A673 (cell line): Measurements from ENCODE around the gene PRR20B. TPM values are rescaled to one million over a fixed set of nuclear protein-coding genes. Genes with fewer than 3 reads are reported as not detected.
"Not testable (repeated sequence)": the region's sequence is repeated elsewhere in the genome, so short reads cannot be mapped to it uniquely, and the experiment has no call there.

Experiments
- Bru-seq: library from RNA; stranded (reverse); fragments of 400-500 nt; gene quantifications from one replicate; lab custom pipeline; 2021; lab: Mats Ljungman, UMichigan
- BruChase-seq, 2 experiments: library from RNA; stranded (reverse); fragments of 400-500 nt; gene quantifications; one replicate each; lab custom pipeline; 2021; lab: Mats Ljungman, UMichigan
- BruUV-seq: library from RNA; stranded (reverse); fragments of 400-500 nt; replicated peaks from 2 replicates; lab custom pipeline; 2021; lab: Mats Ljungman, UMichigan
- CTCF ChIA-PET: fragments of 300-600 bp; sonication (Branson Sonifier 250); formaldehyde crosslinking; loops from one replicate; lab custom pipeline; 2022; ENCODE audit warnings: antibody characterized with exemption; lab: Charles Lee
- POLR2A ChIA-PET: fragments of 300-600 bp; sonication (Branson Sonifier 250); formaldehyde crosslinking; loops from one replicate; lab custom pipeline; 2022; ENCODE audit warnings: antibody characterized with exemption; ENCODE audit not compliant: low non-redundant PET; lab: Charles Lee
- DNase-seq: peaks from one replicate; pipeline ENCODE4 v3.0.0-alpha.2; 2015; ENCODE audit warnings: low spot score
- H3K27ac ChIP-seq: fragments of 200-600 bp; sonication (generic); 2 replicates; pipeline ENCODE4 v1.5.1; 2016; ENCODE audit warnings: mixed run types, low read depth, mild to moderate bottlenecking, mixed read lengths, antibody characterized with exemption, low read length; ENCODE audit not compliant: poor library complexity, severe bottlenecking
- H3K27me3 ChIP-seq: fragments of 200-600 bp; sonication (generic); replicated peaks from 2 replicates; pipeline ENCODE4 v1.6.1; 2017; ENCODE audit warnings: mixed run types, low read depth, mild to moderate bottlenecking, mixed read lengths, antibody characterized with exemption, low read length; ENCODE audit not compliant: insufficient read depth, poor library complexity
- H3K36me3 ChIP-seq: fragments of 200-600 bp; sonication (generic); 2 replicates; pipeline ENCODE4 v1.6.1; 2016; ENCODE audit warnings: mixed run types, mild to moderate bottlenecking, mixed read lengths, antibody characterized with exemption, low read length; ENCODE audit not compliant: insufficient read depth, poor library complexity, severe bottlenecking
- H3K4me1 ChIP-seq: fragments of 200-600 bp; sonication (generic); 2 replicates; pipeline ENCODE4 v1.6.1; 2017; ENCODE audit warnings: mixed run types, mild to moderate bottlenecking, mixed read lengths, antibody characterized with exemption, low read length; ENCODE audit not compliant: insufficient read depth, poor library complexity, severe bottlenecking
- H3K4me3 ChIP-seq: fragments of 200-600 bp; sonication (generic); 2 replicates; pipeline ENCODE4 v1.5.1; 2016; ENCODE audit warnings: low read depth, mixed run types, mild to moderate bottlenecking, mixed read lengths, low read length; ENCODE audit not compliant: poor library complexity, severe bottlenecking
- H3K9me3 ChIP-seq: fragments of 200-600 bp; sonication (generic); 2 replicates; pipeline ENCODE4 v1.6.1; 2016; ENCODE audit warnings: mixed run types, low read depth, mild to moderate bottlenecking, mixed read lengths, antibody characterized with exemption, low read length; ENCODE audit not compliant: poor library complexity, severe bottlenecking
- EZH2 ChIP-seq: fragments of 200-600 bp; sonication (generic); IDR thresholded peaks from 2 replicates; pipeline ENCODE4 v1.6.1; 2017; ENCODE audit warnings: borderline replicate concordance, low read depth, mild to moderate bottlenecking, mixed read lengths, antibody characterized with exemption, low read length; ENCODE audit not compliant: poor library complexity, severe bottlenecking
- intact Hi-C: fragments of 100-400 bp; cut with micrococcal nuclease; formaldehyde crosslinking; loops from one replicate; pipeline ENCODE4 v1.10.0; 2022; ENCODE audit not compliant: unreplicated experiment
- long read RNA-seq: library from polyadenylated mRNA; stranded (forward); transcript quantifications from one replicate; pipeline ENCODE4 v2.0.0, GENCODE V29; 2022
- total RNA-seq: library from RNA; stranded (reverse); gene quantifications from 2 replicates; pipeline ENCODE4 v1.2.3, GENCODE V29; 2021
- TF ChIP-seq, protein P1 (sequence below): fragments of 300-800, 200-600 bp; sonication (generic); conservative IDR thresholded peaks from 2 replicates; pipeline ENCODE4 v1.5.1; 2017; ENCODE audit warnings: low read depth, mild to moderate bottlenecking, antibody characterized with exemption, low read length, moderate library complexity, mixed read lengths

Gene PRR20B
- total RNA-seq (not detected in 2 replicates), Bru-seq, nascent RNA (not detected), BruChase-seq, experiment 1, labeled RNA remaining after a 2-hour chase (not detected), BruChase-seq, experiment 2, labeled RNA remaining after a 6-hour chase (not detected)
- long read RNA-seq = 0 reads

GRCh38 chr13:57147188-57147587, at the start of gene PRR20B:
PRR20B (plus strand) TSS chr13:57147488; CDS start chr13:57147875, 387 bp downstream.
- H3K27ac ChIP-seq, H3K4me3 ChIP-seq, H3K27me3 ChIP-seq, H3K4me1 ChIP-seq, BruUV-seq, H3K36me3 ChIP-seq, DNase-seq, CTCF ChIA-PET, H3K9me3 ChIP-seq, POLR2A ChIA-PET, intact Hi-C loops: not testable (repeated sequence)

GRCh38 chr13:57114945-57115344, 32.3 kb upstream of the PRR20B start:
- TF ChIP-seq EZH2 = no peak
- TF ChIP-seq, protein P1, sequence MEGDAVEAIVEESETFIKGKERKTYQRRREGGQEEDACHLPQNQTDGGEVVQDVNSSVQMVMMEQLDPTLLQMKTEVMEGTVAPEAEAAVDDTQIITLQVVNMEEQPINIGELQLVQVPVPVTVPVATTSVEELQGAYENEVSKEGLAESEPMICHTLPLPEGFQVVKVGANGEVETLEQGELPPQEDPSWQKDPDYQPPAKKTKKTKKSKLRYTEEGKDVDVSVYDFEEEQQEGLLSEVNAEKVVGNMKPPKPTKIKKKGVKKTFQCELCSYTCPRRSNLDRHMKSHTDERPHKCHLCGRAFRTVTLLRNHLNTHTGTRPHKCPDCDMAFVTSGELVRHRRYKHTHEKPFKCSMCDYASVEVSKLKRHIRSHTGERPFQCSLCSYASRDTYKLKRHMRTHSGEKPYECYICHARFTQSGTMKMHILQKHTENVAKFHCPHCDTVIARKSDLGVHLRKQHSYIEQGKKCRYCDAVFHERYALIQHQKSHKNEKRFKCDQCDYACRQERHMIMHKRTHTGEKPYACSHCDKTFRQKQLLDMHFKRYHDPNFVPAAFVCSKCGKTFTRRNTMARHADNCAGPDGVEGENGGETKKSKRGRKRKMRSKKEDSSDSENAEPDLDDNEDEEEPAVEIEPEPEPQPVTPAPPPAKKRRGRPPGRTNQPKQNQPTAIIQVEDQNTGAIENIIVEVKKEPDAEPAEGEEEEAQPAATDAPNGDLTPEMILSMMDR = no peak
- no TSS peak for BruUV-seq
- no peak overlapping the region for H3K4me3 ChIP-seq
- ChIA-PET POLR2A (no interaction called here), CTCF (no interaction called here)
- no peaks in the 10 kb centered on the region for H3K27me3 ChIP-seq
- intact Hi-C loops = loop anchor here (2.0 kb wide), 1 partner anchor 838 kb away; no protein-coding TSS in a partner anchor
- DNase-seq = peak; percentile 54
- peaks cover 4% of the 10 kb centered on the region for H3K9me3 ChIP-seq
- no peaks in the 10 kb centered on the region for H3K4me1 ChIP-seq
- H3K36me3 ChIP-seq = no peaks in the 10 kb centered on the region
- peak overlapping the region; percentile 51 for H3K27ac ChIP-seq

- H3K27ac ChIP-seq = no peak overlapping the region
- H3K4me1 ChIP-seq = no peaks in the 10 kb centered on the region
- intact Hi-C loops = no loop called here
- H3K36me3 ChIP-seq = no peaks in the 10 kb centered on the region
- H3K9me3 ChIP-seq = no peaks in the 10 kb centered on the region
- ChIA-PET CTCF (no interaction called here), POLR2A (no interaction called here)
- H3K4me3 ChIP-seq = no peak overlapping the region
- TF ChIP-seq EZH2 = no peak
- TF ChIP-seq, protein P1 = no peak
- DNase-seq = peak; percentile 30
- no peaks in the 10 kb centered on the region for H3K27me3 ChIP-seq
- no TSS peak for BruUV-seq
Observed at GRCh38 chr13:57123681-57124080, 23.6 kb upstream of the PRR20B start.

GRCh38 chr13:57128909-57129308, 18.4 kb upstream of the PRR20B start:
- POLR2A ChIA-PET = no interaction called here
- TF ChIP-seq EZH2 = no peak
- TF ChIP-seq, protein P1 = no peak
- H3K27ac ChIP-seq = no peak overlapping the region
- BruUV-seq = no TSS peak
- no peaks in the 10 kb centered on the region for H3K36me3 ChIP-seq
- H3K4me3 ChIP-seq = no peak overlapping the region
- CTCF ChIA-PET = no interaction called here
- no peaks in the 10 kb centered on the region for H3K4me1 ChIP-seq
- H3K9me3 ChIP-seq = no peaks in the 10 kb centered on the region
- no peaks in the 10 kb centered on the region for H3K27me3 ChIP-seq
- intact Hi-C loops = no loop called here
- DNase-seq = peak; percentile 26
